NCI-H2081 (cell line): ENCODE results near the gene RANBP6.
A peak's percentile ranks its signal among the peaks of the same experiment; 100 is the strongest.
"Not testable (repeated sequence)": the region's sequence is repeated elsewhere in the genome, so short reads cannot be mapped to it uniquely, and the experiment has no call there.

Experiments
- DNase-seq, 2 experiments: peaks; one replicate each; lab custom pipeline; 2025; lab: John Stamatoyannopoulos, UW

RANBP6 gene

GRCh38 chr9:6015278-6016157 is at the start of gene RANBP6:
RANBP6 (minus strand) TSS chr9:6015624; CDS start chr9:6015607, 17 bp downstream.
- DNase-seq, result peak; percentile 92 to 94

- DNase-seq, result not testable (repeated sequence)
Observed at GRCh38 chr9:6063146-6063545, 47.7 kb upstream of the RANBP6 start.

- DNase-seq, result no peak
Observed at GRCh38 chr9:6055666-6056065, 40.2 kb upstream of the RANBP6 start.

- DNase-seq, result peak; percentile 66 to 72
Observed at GRCh38 chr9:6055216-6055615, 39.8 kb upstream of the RANBP6 start.

GRCh38 chr9:6054280-6055099 is 39.1 kb upstream of the RANBP6 start:
- DNase-seq, result peak; percentile 84 to 86

- DNase-seq, result no peak
Observed at GRCh38 chr9:6052293-6052919, 37.0 kb upstream of the RANBP6 start.

GRCh38 chr9:6051511-6051950 is 36.1 kb upstream of the RANBP6 start:
- DNase-seq, result no peak

GRCh38 chr9:6049798-6050197 is 34.4 kb upstream of the RANBP6 start:
- DNase-seq, result no peak

- DNase-seq, result no peak
Observed at GRCh38 chr9:6048039-6048438, 32.6 kb upstream of the RANBP6 start.

GRCh38 chr9:6047020-6047419 is 31.6 kb upstream of the RANBP6 start:
- no peak for DNase-seq

GRCh38 chr9:6045364-6045763 is 29.9 kb upstream of the RANBP6 start:
- no peak for DNase-seq

- DNase-seq, result no peak
Observed at GRCh38 chr9:6040077-6040476, 24.7 kb upstream of the RANBP6 start.

GRCh38 chr9:6036391-6036790 is 21.0 kb upstream of the RANBP6 start:
- DNase-seq, result no peak

- no peak for DNase-seq
Observed at GRCh38 chr9:6034954-6035353, 19.5 kb upstream of the RANBP6 start.

- peak; percentile 37 to 48 for DNase-seq
Observed at GRCh38 chr9:6029604-6030274, 14.3 kb upstream of the RANBP6 start.

GRCh38 chr9:6024035-6024554 is 8.7 kb upstream of the RANBP6 start:
- peak in 1 of 2 experiments; percentile 59 for DNase-seq

GRCh38 chr9:6016975-6017374 is 1.6 kb upstream of the RANBP6 start:
- not testable (repeated sequence) for DNase-seq

GRCh38 chr9:6014670-6015270 is 654 bp downstream of the RANBP6 start:
- DNase-seq, result no peak

- peak; percentile 98 to 99 for DNase-seq
Observed at GRCh38 chr9:6008169-6008979, 7.0 kb downstream of the RANBP6 start.

- DNase-seq, result peak; percentile 86 to 90
Observed at GRCh38 chr9:6007770-6008168, 7.7 kb downstream of the RANBP6 start.
